GM18507 (cell line): Measurements from ENCODE around the gene G0S2.

ENCODE experiments used
- DNase-seq: peaks from one replicate; pipeline ENCODE4 v3.0.0; 2011; ENCODE audit warnings: low read depth; ENCODE audit not compliant: insufficient read length; ENCODE audit errors: extremely low spot score
- FAIRE-seq: peaks from 2 replicates; lab custom pipeline; 2011; peaks lifted over from hg19 to GRCh38; lab: Jason Lieb, UNC

G0S2 gene

DNA sequence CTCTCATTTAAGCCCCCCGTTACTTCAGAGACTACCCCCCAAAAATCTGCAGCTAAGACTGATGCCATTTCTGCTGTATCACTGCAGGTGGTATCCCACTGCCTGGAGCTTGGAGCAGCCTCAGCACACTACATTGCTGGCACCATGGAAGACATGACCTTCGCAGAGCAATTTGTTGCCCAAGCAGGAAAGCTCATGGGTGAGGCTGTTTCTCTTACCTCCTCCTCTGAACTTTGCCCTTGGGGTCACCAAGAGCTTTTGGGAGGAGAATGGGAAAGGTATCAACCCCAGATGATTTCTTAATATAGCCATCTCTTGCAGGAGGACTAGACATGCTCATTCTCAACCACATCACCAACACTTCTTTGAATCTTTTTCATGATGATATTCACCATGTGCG lies 31.4 kb downstream of the G0S2 start:
- no peak for DNase-seq
- FAIRE-seq: no peak

GRCh38 chr1:209707308-209707707 lies 32.1 kb downstream of the G0S2 start:
- FAIRE-seq (no peak), DNase-seq (no peak)

GRCh38 chr1:209708297-209708696 lies 33.1 kb downstream of the G0S2 start:
- no peak for FAIRE-seq
- DNase-seq: no peak

DNA sequence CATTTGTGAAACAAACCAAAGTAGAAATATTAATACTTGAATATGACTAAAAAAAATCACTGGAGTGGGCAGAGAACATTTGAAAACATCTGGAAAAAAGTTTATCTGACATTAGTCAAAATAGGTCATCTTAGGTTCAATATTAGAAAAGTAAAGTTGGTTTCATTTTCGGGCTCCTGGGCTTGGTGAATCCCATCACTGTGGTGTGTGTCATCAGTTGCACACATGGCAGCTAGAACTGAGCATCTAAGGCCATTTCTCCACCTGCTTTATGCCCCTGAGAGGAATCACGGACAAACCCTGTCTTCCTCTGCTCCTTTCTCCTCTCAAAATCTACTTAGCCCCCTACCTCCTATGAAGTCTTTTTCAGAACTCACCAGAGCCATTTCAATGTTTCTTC lies 34.9 kb downstream of the G0S2 start:
- no peak for DNase-seq
- FAIRE-seq: peak; percentile 56

GRCh38 chr1:209710847-209711246 lies 35.6 kb downstream of the G0S2 start:
- DNase-seq: no peak
- FAIRE-seq: no peak

GRCh38 chr1:209714338-209714737 lies 39.1 kb downstream of the G0S2 start:
- FAIRE-seq: no peak
- DNase-seq: no peak

GRCh38 chr1:209715314-209715713 lies 40.1 kb downstream of the G0S2 start:
- FAIRE-seq: no peak
- DNase-seq: no peak

DNA sequence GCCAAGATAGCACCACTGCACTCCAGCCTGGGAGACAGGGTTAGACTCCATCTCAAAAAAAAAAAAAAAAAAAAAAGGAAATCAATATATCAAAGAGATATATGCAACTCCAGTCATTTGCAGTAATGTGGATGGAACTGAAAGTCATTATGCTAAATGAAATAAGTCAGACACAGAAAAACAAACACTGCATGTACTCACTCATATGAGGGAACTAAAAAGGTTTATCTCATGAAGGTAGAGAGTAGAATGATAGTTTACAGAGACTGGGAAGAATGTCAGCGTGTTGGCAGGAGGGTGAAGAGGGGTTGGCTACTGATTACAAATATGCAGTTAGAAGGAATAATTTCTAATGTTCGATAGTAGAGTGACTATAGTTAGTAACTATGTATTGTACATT lies 42.6 kb downstream of the G0S2 start:
- FAIRE-seq (no peak), DNase-seq (no peak)

- DNase-seq (no peak), FAIRE-seq (no peak)
These were observed 45.1 kb downstream of the G0S2 start for GRCh38 chr1:209720326-209720725.

GRCh38 chr1:209720826-209721225 lies 45.6 kb downstream of the G0S2 start:
- no peak for FAIRE-seq
- no peak for DNase-seq

DNA sequence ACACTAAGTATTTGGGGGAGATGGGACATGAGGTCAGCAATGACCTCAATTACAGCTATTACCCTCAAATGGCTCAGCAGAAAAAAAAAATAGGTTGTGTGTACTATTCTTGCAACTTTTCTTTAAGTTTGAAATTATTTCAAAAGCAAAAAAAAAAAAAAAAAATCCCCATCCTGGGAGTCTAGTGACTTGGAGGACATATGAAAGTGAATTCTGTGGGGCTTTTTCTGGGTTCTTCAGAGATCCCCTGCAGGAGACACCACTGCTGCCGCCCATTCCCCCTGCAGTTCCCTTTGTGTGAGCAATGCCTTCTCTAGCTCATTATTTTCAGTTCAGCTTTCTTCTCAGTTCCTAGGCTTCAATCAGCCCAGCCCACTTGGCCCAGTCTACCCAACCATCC lies 46.1 kb downstream of the G0S2 start:
- FAIRE-seq (no peak), DNase-seq (no peak)

DNA sequence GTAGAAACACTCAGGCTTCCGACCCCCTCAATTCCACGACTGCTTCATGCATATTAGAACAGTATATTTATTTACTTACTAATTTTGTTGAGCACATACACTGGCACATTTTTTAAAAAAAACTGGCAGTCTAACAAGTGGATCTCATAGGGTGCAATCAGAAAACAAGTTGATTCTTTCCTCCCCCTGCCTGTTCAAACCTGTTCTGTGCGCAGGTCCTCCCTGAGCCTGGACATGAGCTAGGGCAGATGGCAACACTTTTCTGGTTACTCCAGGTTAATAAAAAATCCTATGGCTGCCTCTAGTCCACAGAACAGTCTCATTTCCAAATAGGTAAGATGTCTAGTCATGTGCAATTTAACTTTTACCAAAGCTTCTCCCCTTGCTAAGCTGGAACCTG lies 48.1 kb downstream of the G0S2 start:
- FAIRE-seq: no peak
- no peak for DNase-seq

GRCh38 chr1:209723756-209724693 lies 48.8 kb downstream of the G0S2 start:
- FAIRE-seq (peak; percentile 68), DNase-seq (no peak)
